HG02970 (cell line): ENCODE data around the gene SARDH.

Experiments
- ATAC-seq: cut with Tn5 transposase; IDR thresholded peaks from one replicate; pipeline ENCODE4 v1.9.1; 2021; ENCODE audit warnings: mild to moderate bottlenecking, moderate library complexity, moderate number of reproducible peaks; ENCODE audit not compliant: unreplicated experiment, low FRiP score

Gene SARDH

DNA sequence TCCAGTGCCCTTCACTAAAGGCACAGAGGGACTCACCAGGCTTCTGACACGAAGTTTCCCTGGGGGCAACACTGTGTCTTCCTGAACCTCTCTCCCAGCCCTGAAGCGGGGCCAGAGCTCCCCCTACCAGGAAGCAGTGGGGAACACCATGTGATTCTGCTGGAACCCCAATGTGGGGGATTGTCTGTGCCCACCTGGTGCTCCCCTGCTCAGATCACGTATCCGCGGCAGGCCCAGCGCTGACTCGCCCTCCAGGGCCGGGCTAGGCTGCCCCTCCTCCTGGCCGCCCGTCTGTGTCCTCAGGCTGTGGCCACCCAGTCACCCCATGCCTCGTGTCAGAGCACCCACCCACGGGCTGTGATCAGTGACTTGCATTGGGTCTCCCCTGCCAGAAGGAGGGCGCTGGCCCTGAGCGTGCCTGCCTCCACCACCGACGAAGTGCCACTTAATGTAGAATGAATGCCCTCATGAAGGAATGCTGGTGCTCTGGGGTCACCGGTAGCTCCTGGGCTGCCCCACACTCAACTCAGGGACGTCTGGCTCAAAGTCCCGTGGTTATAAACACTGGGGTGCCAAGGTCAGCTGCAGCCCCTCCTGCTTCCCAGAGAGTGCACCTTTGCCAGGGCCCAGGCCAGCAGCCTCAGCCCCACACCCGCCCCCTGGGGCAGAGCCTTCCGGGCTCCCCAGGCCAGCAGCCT lies 22.1 kb downstream of the SARDH start:
- no peak for ATAC-seq

DNA sequence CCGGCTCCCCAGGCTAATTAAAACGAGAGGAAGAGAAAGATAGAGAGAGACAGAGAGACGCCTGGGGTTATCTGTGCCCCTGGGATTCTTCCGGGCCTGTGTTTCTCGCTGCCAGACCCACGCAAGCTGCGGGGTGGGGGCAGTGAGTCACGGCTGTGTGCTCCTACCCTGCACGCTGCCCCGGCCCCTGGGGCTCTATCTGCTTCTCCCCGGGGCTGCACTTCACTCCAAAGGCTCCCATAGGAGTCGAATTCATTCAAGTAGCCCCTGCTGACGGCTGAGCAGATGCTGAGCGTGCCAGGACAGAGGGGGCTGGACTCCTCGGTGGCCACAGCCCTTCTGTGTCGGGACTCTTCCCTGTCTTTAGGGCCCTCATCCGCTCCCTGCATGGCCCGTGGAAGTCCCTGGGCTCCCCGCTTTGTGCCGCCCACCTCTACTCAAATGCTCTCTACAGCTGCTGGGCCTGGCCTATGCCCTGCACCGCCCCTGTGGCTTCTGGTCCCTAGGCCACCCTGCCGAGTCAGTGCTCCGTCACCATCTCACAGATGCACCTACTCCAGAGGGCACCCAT lies 22.8 kb downstream of the SARDH start:
- no peak for ATAC-seq

DNA sequence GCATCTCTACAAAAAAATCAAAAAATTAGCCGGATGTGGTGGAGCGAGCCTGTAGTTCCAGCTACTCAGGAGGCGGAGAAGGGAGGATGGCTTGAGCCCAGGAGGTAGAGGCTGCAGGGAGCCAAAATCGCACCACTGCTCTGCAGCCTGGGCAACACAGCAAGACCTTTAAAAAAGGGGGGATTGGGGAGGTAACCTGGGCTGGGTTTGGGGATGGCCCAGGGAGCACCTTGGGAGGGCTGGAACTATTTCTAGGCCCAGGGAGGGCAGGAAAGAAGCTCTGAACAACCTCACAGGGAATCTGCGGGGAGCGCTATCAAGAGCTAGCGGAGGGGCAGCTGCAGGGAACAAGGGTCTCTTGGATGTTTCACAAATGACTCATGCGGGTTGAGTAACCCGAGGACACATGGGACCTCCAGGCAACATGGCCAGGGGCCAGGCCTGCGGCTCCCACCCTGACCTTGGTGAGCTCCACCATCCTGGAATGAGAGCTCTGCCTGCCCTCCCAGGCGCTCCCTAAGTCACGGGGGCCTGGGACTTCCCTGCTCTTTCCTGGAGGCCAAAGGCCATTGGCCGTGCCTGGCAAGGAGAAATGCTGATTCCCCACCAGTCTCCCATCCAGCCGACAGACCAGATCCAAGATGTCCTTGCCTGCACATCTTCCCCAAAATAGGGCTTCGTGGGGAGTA lies 23.4 kb downstream of the SARDH start:
- no peak for ATAC-seq

DNA sequence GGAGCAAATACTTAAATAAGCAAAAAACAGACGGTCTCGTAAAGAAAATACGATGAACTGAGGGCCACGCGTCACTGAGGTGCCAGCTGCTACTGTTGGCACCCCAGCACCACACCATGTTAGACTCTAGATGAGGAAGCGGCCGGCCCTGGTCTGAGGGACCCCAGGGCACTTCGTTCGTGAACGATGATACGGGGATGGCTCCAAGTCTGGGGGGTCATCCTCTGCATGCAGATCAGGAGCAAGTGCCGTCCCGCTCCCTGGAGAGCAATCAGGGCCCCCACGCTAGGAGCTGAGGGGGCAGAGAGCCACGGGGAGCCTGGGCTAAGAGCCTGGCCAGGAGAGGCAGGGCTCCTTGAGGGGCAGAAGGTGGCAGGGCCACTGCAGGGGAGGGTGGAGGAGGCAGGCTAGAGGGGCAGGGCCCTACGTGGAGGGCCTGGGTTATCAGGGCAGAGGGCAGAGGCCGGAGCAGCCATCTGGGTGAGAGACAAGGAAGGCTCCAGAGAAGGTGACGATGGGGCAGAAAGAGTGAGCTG lies 24.1 kb downstream of the SARDH start:
- ATAC-seq: no peak

DNA sequence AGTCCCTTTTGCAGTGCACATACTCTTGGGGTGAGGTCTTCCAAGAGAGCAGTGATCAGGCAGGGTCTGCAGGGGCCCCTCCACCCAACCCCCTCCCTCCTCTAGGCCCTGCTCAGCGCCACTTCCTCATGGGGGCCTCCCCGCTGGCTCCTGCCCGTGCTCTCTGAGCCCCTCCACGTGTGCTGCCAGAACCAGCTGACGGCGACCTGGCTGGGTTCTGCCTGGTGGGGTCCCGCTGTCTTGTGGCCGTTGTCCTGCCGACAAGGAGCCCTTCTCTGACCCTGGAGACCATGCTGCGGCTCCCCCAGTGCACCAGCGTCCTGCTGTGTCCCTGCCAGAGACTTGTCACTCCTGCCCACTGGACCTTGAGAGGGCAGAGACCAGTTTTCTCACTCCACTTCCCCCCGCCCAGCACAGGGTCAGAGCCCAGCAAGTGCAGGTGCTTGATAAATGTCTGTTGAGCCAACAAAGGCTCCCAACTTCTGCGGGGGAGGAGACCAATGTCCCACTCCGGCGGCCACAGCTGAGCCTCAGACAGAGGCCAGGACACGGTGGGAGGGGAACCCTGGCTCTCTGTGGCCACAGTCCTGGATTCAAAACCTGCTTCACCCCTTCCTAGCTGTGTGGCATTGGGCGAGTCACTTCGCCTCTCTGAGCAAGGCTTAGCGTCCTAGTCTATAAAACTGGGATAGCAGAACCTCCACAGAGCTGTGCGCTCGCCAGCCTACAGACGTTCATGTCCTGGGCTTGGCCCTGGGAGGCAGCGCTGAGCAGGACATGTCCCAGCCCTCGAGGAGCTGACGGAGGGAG lies 24.8 kb downstream of the SARDH start:
- ATAC-seq: no peak

DNA sequence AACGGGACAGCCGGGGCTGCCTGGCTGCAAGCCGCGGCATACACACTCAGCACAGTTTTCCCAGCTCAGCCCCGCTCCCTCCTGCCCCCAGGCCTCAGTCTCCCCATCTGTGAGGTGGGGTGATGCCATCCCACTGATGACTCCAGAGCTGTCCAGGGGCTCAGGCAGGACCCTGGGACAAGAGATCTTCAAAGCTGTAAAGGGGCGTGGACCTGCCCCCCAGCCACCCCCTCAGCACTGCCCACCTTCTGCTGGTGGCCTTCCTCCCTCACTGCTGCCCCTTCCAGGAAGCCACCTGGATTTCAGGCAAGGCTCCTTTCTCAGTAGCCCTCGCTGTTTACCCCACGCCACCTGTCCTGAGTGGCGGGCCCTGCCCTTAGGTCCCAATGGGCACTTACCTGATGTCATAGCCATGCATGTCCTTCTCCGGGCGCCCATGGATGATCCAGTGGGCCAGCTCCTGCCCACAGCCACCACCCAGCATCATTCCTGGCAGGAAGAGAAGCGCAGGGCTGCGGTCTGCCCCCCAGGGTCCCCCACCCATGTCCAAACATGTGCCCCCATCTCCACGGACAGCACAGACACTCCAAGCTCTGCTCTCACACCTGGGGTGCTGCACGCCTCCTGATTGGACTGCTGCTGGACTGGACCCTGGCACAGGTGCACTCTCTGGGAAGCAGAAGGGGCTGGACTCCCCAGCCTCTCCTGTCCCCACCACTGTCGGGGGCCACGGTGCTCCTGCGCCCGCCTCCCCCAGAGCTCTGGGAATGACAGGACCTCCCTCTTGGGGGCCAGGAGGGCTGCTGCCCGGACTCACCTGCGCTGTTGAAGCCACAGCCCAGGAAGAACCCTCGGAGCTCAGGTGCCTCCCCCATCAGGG lies 25.7 kb downstream of the SARDH start:
- ATAC-seq: no peak

- no peak for ATAC-seq
These were observed 26.5 kb downstream of the SARDH start for GRCh38 chr9:133711428-133712220.

- no peak for ATAC-seq
These were observed 27.3 kb downstream of the SARDH start for GRCh38 chr9:133710661-133711427.

- no peak for ATAC-seq
These were observed 28.2 kb downstream of the SARDH start for GRCh38 chr9:133709691-133710571.

DNA sequence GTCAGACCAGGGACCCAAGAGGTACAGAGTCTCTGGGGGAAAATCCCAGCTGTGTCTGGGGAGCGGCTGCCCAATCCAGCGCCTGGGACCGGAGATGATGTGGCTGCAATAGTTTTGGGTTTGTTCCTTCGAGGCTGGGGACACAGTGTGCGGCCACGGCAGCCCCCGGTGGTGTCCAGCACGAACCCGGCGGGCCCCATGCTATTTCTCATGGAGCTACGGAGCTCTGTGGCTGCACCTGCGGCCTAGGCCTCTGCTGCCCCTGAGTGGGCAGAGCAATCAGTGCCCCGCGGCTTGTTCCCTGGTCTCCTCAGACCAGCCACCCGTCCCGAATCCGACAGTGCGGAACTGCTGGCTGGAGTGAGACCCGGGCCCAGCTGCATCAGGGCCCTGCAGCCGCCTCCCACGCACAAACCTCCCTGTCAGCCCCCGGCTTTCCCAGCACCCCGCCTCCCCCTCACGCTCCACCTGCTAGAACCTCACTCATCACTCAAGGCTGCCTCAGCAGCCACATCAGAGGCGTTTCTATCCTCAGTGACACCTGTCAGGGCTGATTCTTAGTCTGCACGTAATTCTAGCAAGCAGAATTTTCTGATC lies 29.0 kb downstream of the SARDH start:
- ATAC-seq: no peak

GRCh38 chr9:133708246-133709014 lies 29.7 kb downstream of the SARDH start:
- no peak for ATAC-seq

GRCh38 chr9:133707763-133708245 lies 30.3 kb downstream of the SARDH start:
- no peak for ATAC-seq

- ATAC-seq: no peak
These were observed 30.9 kb downstream of the SARDH start for GRCh38 chr9:133707065-133707762.

- no peak for ATAC-seq
These were observed 31.7 kb downstream of the SARDH start for GRCh38 chr9:133706307-133707050.

GRCh38 chr9:133705576-133705975 lies 32.6 kb downstream of the SARDH start:
- no peak for ATAC-seq
